ENCODE data around the gene AVP.

GRCh38 chr20:3105256-3106137 lies 21.0 kb upstream of the AVP start:
- TF ChIP-seq, protein P1, sequence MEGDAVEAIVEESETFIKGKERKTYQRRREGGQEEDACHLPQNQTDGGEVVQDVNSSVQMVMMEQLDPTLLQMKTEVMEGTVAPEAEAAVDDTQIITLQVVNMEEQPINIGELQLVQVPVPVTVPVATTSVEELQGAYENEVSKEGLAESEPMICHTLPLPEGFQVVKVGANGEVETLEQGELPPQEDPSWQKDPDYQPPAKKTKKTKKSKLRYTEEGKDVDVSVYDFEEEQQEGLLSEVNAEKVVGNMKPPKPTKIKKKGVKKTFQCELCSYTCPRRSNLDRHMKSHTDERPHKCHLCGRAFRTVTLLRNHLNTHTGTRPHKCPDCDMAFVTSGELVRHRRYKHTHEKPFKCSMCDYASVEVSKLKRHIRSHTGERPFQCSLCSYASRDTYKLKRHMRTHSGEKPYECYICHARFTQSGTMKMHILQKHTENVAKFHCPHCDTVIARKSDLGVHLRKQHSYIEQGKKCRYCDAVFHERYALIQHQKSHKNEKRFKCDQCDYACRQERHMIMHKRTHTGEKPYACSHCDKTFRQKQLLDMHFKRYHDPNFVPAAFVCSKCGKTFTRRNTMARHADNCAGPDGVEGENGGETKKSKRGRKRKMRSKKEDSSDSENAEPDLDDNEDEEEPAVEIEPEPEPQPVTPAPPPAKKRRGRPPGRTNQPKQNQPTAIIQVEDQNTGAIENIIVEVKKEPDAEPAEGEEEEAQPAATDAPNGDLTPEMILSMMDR (IDR thresholded peaks at IDR 0.05; ENCODE audit: extremely low read depth in 1 of 2, insufficient read depth in 1 of 2, low read depth in 1 of 2, low read length in 2 of 2), result no peak
- TF ChIP-seq MYC (IDR thresholded peaks at IDR 0.05; ENCODE audit: low read depth, low read length), result no peak
